HEK293T (cell line): ENCODE results near the gene MLF2.

Source experiments
- CTCF ChIA-PET: fragments of 350-600 bp; formaldehyde crosslinking; extraction: SDS; loops from one replicate; lab custom pipeline; 2021; ENCODE audit warnings: antibody characterized with exemption, inconsistent platforms; lab: Yijun Ruan, JAX
- POLR2A ChIA-PET: fragments of 350-600 bp; formaldehyde crosslinking; extraction: SDS; loops from one replicate; lab custom pipeline; 2020; ENCODE audit warnings: antibody characterized with exemption, inconsistent platforms; lab: Yijun Ruan, JAX
- DNase-seq: peaks from one replicate; pipeline ENCODE4 v3.0.0; 2012; ENCODE audit warnings: mixed read lengths; ENCODE audit errors: extremely low spot score
- ARNT ChIP-seq: fragments of 450-650 bp; IDR thresholded peaks from 2 replicates; pipeline ENCODE4 v1.6.1; 2017; ENCODE audit warnings: mild to moderate bottlenecking
- BHLHE40 ChIP-seq: fragments of 450-650 bp; IDR thresholded peaks from 2 replicates; pipeline ENCODE4 v1.6.1; 2016; ENCODE audit warnings: mild to moderate bottlenecking, moderate library complexity, borderline replicate concordance
- CTBP1 ChIP-seq: fragments of 450-650 bp; IDR thresholded peaks from 2 replicates; pipeline ENCODE4 v1.6.1; 2016; ENCODE audit warnings: borderline replicate concordance
- ELF4 ChIP-seq: fragments of 450-650 bp; IDR thresholded peaks from 2 replicates; pipeline ENCODE4 v1.6.1; 2017; ENCODE audit warnings: antibody characterized with exemption
- FOXA1 ChIP-seq: fragments of 450-650 bp; IDR thresholded peaks from 2 replicates; pipeline ENCODE4 v1.6.1; 2016; ENCODE audit warnings: mild to moderate bottlenecking
- FOXK2 ChIP-seq: fragments of 450-650 bp; IDR thresholded peaks from 2 replicates; pipeline ENCODE4 v1.6.1; 2016; ENCODE audit warnings: mild to moderate bottlenecking
- FOXM1 ChIP-seq: fragments of 450-650 bp; IDR thresholded peaks from 2 replicates; pipeline ENCODE4 v1.6.1; 2017; ENCODE audit warnings: mild to moderate bottlenecking, borderline replicate concordance
- HDGF ChIP-seq: fragments of 450-650 bp; IDR thresholded peaks from 2 replicates; pipeline ENCODE4 v1.6.1; 2017; ENCODE audit warnings: antibody characterized with exemption, borderline replicate concordance
- L3MBTL2 ChIP-seq: fragments of 450-650 bp; conservative IDR thresholded peaks from 2 replicates; pipeline ENCODE4 v1.6.1; 2016; ENCODE audit warnings: mild to moderate bottlenecking
- LEF1 ChIP-seq: fragments of 450-650 bp; IDR thresholded peaks from 2 replicates; pipeline ENCODE4 v1.6.1; 2017; ENCODE audit warnings: mild to moderate bottlenecking, borderline replicate concordance
- NFRKB ChIP-seq: fragments of 450-650 bp; IDR thresholded peaks from 2 replicates; pipeline ENCODE4 v1.6.1; 2016; ENCODE audit warnings: mild to moderate bottlenecking, moderate library complexity
- SP1 ChIP-seq: fragments of 450-650 bp; IDR thresholded peaks from 2 replicates; pipeline ENCODE4 v1.6.1; 2017
- SUZ12 ChIP-seq: fragments of 450-650 bp; IDR thresholded peaks from 2 replicates; pipeline ENCODE4 v1.6.1; 2016; ENCODE audit warnings: mild to moderate bottlenecking
- TARDBP ChIP-seq: fragments of 450-650 bp; IDR thresholded peaks from 2 replicates; pipeline ENCODE4 v1.6.1; 2016
- ZNF384 ChIP-seq: fragments of 450-650 bp; IDR thresholded peaks from 2 replicates; pipeline ENCODE4 v1.6.1; 2016
- TF ChIP-seq, protein P1 (sequence below): fragments of 450-650 bp; IDR thresholded peaks from 2 replicates; pipeline ENCODE4 v1.6.1; 2016

Gene MLF2, protein sequence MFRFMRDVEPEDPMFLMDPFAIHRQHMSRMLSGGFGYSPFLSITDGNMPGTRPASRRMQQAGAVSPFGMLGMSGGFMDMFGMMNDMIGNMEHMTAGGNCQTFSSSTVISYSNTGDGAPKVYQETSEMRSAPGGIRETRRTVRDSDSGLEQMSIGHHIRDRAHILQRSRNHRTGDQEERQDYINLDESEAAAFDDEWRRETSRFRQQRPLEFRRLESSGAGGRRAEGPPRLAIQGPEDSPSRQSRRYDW

DNA sequence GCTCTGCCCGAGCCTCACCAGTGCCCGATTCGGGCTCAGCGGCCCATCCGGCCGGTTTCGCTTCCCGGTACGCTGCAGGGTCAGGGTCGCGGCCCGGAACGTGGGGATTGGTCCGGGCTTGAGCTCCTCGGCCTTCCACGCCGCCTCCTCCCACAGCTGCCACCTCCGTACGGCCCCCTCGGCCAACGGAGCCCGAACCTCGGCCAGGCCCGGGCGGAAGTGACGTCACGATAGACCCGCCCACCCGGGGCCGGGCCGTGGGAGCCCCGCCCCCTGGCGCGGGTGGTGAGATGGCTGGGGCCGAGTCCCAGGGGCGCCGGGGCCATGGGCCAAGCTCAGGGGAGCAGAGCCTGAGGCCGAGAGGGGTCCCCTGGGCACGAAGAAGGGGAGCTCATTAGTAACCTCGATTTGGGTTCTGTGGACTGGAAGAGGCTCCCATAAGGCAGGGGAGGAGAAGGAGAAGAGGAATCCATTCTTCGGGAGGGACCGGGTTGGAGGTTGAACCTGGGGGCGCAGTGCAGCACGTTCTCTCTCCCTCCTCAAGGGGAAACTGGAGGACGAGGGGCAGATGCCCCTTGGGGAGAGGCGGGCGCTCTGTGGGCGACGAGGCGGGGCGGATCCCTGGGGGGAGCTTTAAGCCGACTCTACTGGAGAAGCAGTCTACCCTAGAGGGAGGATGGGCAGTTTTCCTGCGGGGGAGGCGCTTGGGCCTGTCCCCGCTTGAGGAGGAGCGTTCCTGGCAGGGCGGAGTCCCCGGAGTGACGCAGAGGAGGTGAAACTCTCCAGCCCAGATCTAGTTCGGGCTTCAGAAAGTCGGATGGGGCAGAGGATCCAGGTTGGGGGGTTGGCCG, at the start of gene MLF2:
TSS of gene MLF2 (minus strand) at position 221 of the 851 bp plus-strand sequence. CDS start 807 bp downstream, outside the sequence.
- POLR2A ChIA-PET: interaction anchor here (0.9 to 6.1 kb wide), 48 partner anchors 9 to 282 kb away, joined by 3 to 148 read pairs (median 7); partner anchors contain the start of genes C12orf57, CD4, CDCA3 and COPS7A
- TF ChIP-seq ARNT: no peak
- TF ChIP-seq, protein P1, sequence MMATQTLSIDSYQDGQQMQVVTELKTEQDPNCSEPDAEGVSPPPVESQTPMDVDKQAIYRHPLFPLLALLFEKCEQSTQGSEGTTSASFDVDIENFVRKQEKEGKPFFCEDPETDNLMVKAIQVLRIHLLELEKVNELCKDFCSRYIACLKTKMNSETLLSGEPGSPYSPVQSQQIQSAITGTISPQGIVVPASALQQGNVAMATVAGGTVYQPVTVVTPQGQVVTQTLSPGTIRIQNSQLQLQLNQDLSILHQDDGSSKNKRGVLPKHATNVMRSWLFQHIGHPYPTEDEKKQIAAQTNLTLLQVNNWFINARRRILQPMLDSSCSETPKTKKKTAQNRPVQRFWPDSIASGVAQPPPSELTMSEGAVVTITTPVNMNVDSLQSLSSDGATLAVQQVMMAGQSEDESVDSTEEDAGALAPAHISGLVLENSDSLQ: peak; percentile 81
- DNase-seq: peak; percentile 98
- CTCF ChIA-PET: interaction anchor here (0.6 to 4.7 kb wide), 33 partner anchors 9 to 272 kb away, joined by 3 to 38 read pairs (median 5); partner anchors contain the start of genes CDCA3, COPS7A, GPR162 and LAG3

DNA sequence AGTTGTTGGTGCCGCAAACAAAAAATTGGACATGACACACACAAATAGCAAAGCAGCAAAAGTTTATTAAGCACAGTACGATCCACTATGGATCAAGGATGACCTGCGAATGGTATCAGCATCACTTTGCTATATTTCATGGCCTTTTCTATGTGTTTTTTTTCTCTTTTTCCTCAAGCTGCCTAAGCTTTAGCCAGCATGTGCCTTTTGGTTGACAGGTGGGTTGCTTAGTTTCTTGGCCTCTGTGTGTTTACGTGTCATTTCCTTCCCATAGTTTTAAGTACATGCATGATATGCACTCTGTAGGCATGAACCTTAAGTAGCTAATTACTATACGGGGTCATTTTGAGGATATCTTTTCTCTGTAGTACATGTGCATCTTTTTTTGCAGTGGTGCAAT, 46.2 kb upstream of the MLF2 start:
- no peak for DNase-seq
- no peak for TF ChIP-seq ZNF384
- TF ChIP-seq, protein P1: peak; percentile 74
- POLR2A ChIA-PET: no interaction called here
- CTCF ChIA-PET: no interaction called here

DNA sequence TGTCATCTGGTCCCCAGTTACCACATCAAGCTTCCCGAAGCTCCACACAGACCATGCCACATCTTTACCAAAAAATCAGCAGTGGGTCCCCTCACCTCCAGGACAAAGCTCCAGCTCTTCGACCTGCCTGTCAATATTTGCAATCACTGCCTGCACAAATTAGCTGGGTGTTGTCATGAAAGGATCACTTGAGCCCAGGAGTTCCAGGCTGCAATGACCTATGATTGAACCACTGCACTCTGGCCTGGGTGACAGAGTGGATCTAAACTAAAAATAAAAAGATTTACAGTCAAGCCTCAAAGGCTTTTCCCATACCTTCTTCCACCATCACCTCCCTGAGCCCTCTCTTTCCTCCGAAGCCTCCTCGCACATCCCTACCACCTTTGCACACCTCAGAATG, 43.6 kb upstream of the MLF2 start:
- DNase-seq: no peak
- CTCF ChIA-PET: interaction anchor here (0.6 to 1.4 kb wide), 2 partner anchors 13 to 18 kb away, joined by 4 to 8 read pairs; no protein-coding TSS in a partner anchor
- POLR2A ChIA-PET: interaction anchor here (1.1 to 2.0 kb wide), 3 partner anchors 30 to 44 kb away, joined by 3 to 10 read pairs (median 3); partner anchors contain the start of genes MLF2 and P3H3
- TF ChIP-seq ARNT (no peak), FOXM1 (no peak), NFRKB (no peak), SP1 (no peak), TARDBP (no peak), ZNF384 (no peak), LEF1 (no peak), FOXA1 (no peak), HDGF (no peak), CTBP1 (no peak), SUZ12 (no peak), L3MBTL2 (no peak), FOXK2 (no peak), BHLHE40 (no peak), ELF4 (no peak)
- TF ChIP-seq, protein P1: no peak

DNA sequence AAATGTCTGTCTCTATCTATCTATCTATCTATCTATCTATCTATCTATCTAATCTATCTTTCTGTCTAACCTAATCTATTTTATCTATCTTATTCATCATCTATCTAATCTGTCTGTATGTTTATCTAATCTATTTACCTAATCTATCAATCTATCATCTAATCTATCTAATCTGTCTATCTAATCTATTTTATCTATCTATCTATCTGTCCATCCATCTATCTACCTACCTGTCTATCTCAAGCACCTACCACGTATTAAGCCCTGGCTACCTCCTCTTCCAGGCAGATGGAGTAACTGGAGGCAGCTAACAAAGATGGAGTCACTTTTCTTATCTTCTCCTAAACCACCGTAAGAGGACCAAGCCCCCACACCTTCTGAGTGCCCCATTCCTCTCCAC, 42.1 kb upstream of the MLF2 start:
- TF ChIP-seq L3MBTL2: no peak
- TF ChIP-seq LEF1: no peak
- no peak for TF ChIP-seq BHLHE40
- TF ChIP-seq CTBP1: no peak
- no peak for TF ChIP-seq NFRKB
- no peak for TF ChIP-seq SUZ12
- TF ChIP-seq FOXA1: no peak
- no peak for TF ChIP-seq FOXM1
- TF ChIP-seq TARDBP: no peak
- TF ChIP-seq FOXK2: no peak
- ChIA-PET POLR2A (interaction anchor here (2.0 kb wide), 1 partner anchor 42 kb away, joined by 10 read pairs; the partner anchor contains the start of gene MLF2), CTCF (no interaction called here)
- DNase-seq: no peak

DNA sequence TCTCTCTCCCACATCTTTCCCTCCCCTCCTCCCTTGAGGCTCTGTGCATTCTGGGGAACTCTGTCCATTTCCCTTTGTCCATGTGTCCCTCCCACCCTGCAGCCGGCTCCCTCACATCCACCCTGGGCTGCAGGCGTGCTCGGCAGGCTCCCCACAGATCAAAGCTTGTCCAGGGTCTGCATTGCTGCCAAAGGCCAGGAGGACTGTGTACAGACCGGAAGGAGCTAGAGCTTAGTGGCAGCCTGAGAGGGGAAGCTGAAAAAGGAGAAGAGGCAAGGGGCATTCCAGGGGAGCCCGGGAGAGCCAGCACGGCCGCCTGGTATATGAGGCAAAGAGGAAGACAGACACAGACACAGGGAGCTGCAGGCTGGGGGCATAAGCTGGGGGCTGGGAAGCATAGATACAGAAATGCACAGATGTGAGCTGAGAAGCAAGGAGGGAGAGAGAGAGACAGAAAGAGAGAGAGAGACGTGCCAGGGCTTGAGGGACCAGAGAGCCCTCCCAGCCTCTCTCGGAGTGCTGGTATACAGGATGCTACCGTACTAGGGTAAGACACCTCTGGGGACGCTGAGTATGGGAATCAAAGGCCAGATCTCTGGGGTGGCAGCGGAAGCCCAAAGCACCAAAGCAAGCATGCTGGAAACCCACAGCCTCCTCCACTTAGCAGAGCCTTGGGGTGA, 39.7 kb upstream of the MLF2 start:
- no peak for DNase-seq
- POLR2A ChIA-PET: interaction anchor here (0.8 to 1.5 kb wide), 5 partner anchors 19 to 103 kb away, joined by 3 to 10 read pairs (median 3); partner anchors contain the start of genes GPR162, PTMS and ZNF384
- TF ChIP-seq BHLHE40: no peak
- TF ChIP-seq L3MBTL2: no peak
- TF ChIP-seq ELF4: no peak
- no peak for TF ChIP-seq LEF1
- TF ChIP-seq ARNT: no peak
- TF ChIP-seq FOXK2: no peak
- no peak for TF ChIP-seq ZNF384
- TF ChIP-seq FOXA1: no peak
- TF ChIP-seq CTBP1: no peak
- TF ChIP-seq HDGF: no peak
- TF ChIP-seq, protein P1: no peak
- TF ChIP-seq TARDBP: no peak
- no peak for TF ChIP-seq NFRKB
- TF ChIP-seq FOXM1: no peak
- no peak for TF ChIP-seq SP1
- CTCF ChIA-PET: interaction anchor here (0.8 to 2.1 kb wide), 3 partner anchors 12 to 39 kb away, joined by 3 to 7 read pairs (median 5); partner anchors contain the start of gene MLF2
